Suprapubic skin (tissue), 4 donors: Measurements from ENCODE around the gene DNAAF8. TPM values are rescaled to one million over a fixed set of nuclear protein-coding genes. Genes with fewer than 3 reads are reported as not detected.

Source experiments
- DNase-seq, 2 donors: peaks; one replicate each; pipeline ENCODE4 v3.0.0-alpha.2; 2019; ENCODE audit warnings: low spot score in 2 of 2
- H3K27ac ChIP-seq: fragments of 200-600 bp; sonication (generic); one replicate; pipeline ENCODE4 v1.5.1; 2019
- H3K27me3 ChIP-seq: fragments of 200-600 bp; sonication (generic); one replicate; pipeline ENCODE4 v1.5.1; 2019
- H3K36me3 ChIP-seq: fragments of 200-600 bp; sonication (generic); one replicate; pipeline ENCODE4 v1.5.1; 2019
- H3K4me1 ChIP-seq: fragments of 200-600 bp; sonication (generic); one replicate; pipeline ENCODE4 v1.5.1; 2019
- H3K4me3 ChIP-seq: fragments of 200-600 bp; sonication (generic); one replicate; pipeline ENCODE4 v1.5.1; 2019; ENCODE audit warnings: mild to moderate bottlenecking
- H3K9me3 ChIP-seq: fragments of 200-600 bp; sonication (generic); one replicate; pipeline ENCODE4 v1.5.1; 2019
- EP300 ChIP-seq: sonication (generic); formaldehyde crosslinking; IDR thresholded peaks from one replicate; pipeline ENCODE4 v1.6.1; 2017; ENCODE audit warnings: antibody characterized with exemption
- POLR2A ChIP-seq, 2 donors: fragments of 450-650 bp; IDR thresholded peaks; one replicate each; pipeline ENCODE4 v1.6.1; 2017; ENCODE audit warnings: antibody characterized with exemption in 2 of 2, mild to moderate bottlenecking in 2 of 2, moderate library complexity in 2 of 2
- POLR2AphosphoS5 ChIP-seq, 3 donors: sonication (generic); formaldehyde crosslinking; IDR thresholded peaks; one replicate each; pipeline ENCODE4 v1.6.1; 2017; ENCODE audit warnings: antibody characterized with exemption in 3 of 3
- WGBS: methylation state at CpG from one replicate; pipeline ENCODE4 v1.1.5; 2018; 5-methylcytosine and 5-hydroxymethylcytosine counted together
- total RNA-seq, 4 donors: library from RNA; depleted of rRNA; stranded (reverse); fragments of >200 nt; gene quantifications; one replicate each; pipeline ENCODE4 v1.1.0, GENCODE V29; 2016
- TF ChIP-seq, protein P1 (sequence below), 2 donors: fragments of 200-600 bp in 1 of 2; fragments of 450-650 bp in 1 of 2; sonication (generic) in 1 of 2; IDR thresholded peaks; one replicate each; pipeline ENCODE4 v1.5.1; 2016 to 2019; ENCODE audit warnings: antibody characterized with exemption in 2 of 2, mild to moderate bottlenecking in 1 of 2, moderate library complexity in 1 of 2

The DNAAF8 gene
- total RNA-seq, 4 donors from 2014 or later: 0.36 to 1.7 (median 1.4) TPM; not detected in 1

DNA sequence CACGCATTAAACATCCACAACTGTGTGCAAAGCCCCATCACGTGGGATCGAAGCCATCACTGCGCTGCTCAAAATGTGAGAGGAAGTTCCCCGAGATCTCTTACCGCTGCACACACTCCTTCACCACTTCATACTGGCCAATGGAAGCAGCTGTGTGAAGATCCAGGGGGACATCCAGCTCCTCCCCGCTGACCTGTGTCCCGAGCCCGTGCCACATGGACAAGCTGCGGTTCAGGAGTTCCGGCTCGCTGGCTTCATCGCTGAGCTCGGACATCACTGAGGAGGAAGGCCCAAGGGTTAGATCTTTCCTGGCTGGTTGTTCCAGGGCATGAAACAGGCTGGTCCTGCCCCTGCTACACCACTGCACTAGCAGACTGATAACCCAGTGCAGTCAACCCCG is 4.5 kb upstream of the DNAAF8 start:
- WGBS: 98% methylated on average over 14 of the region's 15 CpGs
- TF ChIP-seq, protein P1, sequence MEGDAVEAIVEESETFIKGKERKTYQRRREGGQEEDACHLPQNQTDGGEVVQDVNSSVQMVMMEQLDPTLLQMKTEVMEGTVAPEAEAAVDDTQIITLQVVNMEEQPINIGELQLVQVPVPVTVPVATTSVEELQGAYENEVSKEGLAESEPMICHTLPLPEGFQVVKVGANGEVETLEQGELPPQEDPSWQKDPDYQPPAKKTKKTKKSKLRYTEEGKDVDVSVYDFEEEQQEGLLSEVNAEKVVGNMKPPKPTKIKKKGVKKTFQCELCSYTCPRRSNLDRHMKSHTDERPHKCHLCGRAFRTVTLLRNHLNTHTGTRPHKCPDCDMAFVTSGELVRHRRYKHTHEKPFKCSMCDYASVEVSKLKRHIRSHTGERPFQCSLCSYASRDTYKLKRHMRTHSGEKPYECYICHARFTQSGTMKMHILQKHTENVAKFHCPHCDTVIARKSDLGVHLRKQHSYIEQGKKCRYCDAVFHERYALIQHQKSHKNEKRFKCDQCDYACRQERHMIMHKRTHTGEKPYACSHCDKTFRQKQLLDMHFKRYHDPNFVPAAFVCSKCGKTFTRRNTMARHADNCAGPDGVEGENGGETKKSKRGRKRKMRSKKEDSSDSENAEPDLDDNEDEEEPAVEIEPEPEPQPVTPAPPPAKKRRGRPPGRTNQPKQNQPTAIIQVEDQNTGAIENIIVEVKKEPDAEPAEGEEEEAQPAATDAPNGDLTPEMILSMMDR (IDR thresholded peaks at IDR 0.05): no peak
- TF ChIP-seq POLR2A (IDR thresholded peaks at IDR 0.05): no peak
- TF ChIP-seq EP300: no peak
- no peak for TF ChIP-seq POLR2AphosphoS5 (IDR thresholded peaks at IDR 0.05)
- no peak overlapping the region for H3K27ac ChIP-seq
- peaks cover 44% of the 10 kb centered on the region for H3K36me3 ChIP-seq
- H3K9me3 ChIP-seq: no peaks in the 10 kb centered on the region
- H3K27me3 ChIP-seq: no peaks in the 10 kb centered on the region
- H3K4me1 ChIP-seq: peaks cover 11% of the 10 kb centered on the region
- no peak for DNase-seq
- H3K4me3 ChIP-seq: no peak overlapping the region

DNA sequence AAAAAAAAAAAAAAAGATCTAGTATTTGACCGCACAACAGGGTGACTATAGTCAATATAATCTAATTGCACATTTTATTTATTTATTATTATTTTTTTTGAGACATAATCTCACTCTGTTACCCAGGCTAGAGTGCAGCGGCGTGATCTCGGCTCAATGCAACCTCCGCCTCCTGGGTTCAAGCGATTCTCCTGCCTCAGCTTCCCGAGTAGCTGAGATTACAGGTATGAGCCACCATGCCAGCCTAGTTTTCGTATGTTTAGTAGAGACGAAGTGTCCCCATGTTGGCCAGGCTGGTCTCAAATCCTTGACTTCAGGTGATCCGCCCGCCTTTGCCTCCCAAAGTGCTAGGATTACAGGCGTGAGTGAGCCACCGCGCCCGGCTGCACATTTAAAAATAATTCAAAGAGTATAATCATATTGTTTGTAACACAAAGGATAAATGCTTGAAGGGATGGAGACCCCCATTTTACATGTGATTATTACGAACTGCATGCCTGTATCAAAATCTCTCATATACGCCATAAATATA is 1.1 kb upstream of the DNAAF8 start:
- DNase-seq: no peak
- WGBS: 37% methylated on average over 17 of the region's 17 CpGs
- TF ChIP-seq EP300 (no peak), POLR2A (IDR thresholded peaks at IDR 0.05) (no peak), POLR2AphosphoS5 (IDR thresholded peaks at IDR 0.05) (no peak)
- TF ChIP-seq, protein P1 (IDR thresholded peaks at IDR 0.05): no peak
- Histone ChIP-seq H3K36me3 (peaks cover 23% of the 10 kb centered on the region), H3K27me3 (no peaks in the 10 kb centered on the region), H3K27ac (no peak overlapping the region), H3K9me3 (no peaks in the 10 kb centered on the region), H3K4me3 (peak overlapping the region; percentile 94), H3K4me1 (peaks cover 18% of the 10 kb centered on the region)

DNA sequence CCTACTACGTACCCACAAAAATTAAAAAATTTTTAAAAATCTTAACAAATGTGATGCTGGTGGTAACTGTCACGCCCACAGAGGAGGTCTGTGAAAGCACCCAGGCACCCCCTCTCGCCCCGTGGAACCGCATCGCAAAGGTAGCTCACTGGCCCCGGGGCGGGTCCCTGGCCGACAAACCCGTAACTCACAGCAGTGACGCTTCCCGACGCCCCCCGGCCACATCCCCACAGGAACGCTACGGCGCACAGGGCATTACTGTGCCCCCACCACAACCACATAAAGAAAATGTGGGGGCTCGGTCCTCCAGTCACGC is 632 bp upstream of the DNAAF8 start:
- whole genome bisulfite sequencing: 0% methylated on average over 18 of the region's 19 CpGs
- no peak for DNase-seq
- TF ChIP-seq, protein P1 (IDR thresholded peaks at IDR 0.05): no peak
- no peak for TF ChIP-seq POLR2A (IDR thresholded peaks at IDR 0.05)
- no peak for TF ChIP-seq POLR2AphosphoS5 (IDR thresholded peaks at IDR 0.05)
- TF ChIP-seq EP300: no peak

DNA sequence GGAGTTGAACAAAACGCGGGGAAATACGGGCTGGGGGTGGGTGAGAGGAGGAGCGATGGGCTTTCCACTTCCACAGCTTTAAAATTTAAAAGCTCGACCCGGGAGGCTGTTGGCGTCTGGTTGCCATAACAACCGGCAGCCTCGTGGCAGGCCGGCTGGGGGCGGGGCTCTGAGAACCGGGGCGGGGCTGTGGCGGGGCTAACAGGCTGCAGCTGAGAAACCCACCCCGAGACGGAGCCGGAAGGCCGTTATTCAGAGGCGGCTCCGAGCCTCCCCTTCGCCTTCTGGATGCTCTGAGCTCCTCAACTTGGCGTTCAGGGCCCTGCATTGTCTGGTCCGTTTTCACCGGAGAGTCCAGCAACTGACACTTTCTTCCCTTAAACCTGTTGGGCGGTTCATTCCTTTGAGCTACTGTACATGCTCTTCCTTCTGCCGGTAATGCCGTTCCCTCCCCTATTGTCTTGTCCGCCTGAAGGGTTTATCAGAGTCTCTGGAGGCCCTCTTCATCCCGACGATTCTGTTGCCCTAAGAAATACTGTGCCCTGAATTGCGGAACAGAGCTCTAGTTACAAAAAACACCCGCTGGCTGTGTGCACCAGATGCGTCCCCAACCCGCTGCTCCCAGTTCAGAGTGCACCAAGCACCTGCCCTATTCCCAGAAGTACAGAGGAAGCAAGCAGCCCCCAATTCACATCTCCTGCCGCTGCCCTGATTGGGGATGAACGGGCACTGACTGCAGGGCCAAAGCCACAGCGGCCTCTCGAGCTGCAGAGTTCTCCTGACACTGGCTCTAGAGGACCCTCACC is 596 bp downstream of the DNAAF8 start:
- H3K36me3 ChIP-seq: peaks cover 6% of the 10 kb centered on the region
- WGBS: 9% methylated on average over 36 of the region's 38 CpGs
- TF ChIP-seq, protein P1 (IDR thresholded peaks at IDR 0.05): no peak
- TF ChIP-seq POLR2A (IDR thresholded peaks at IDR 0.05) (no peak), POLR2AphosphoS5 (IDR thresholded peaks at IDR 0.05) (no peak), EP300 (no peak)
- peak overlapping the region; percentile 94 for H3K4me3 ChIP-seq
- no peaks in the 10 kb centered on the region for H3K9me3 ChIP-seq
- DNase-seq: peak; percentile 94 to 96
- H3K27ac ChIP-seq: peak overlapping the region; percentile 81
- no peaks in the 10 kb centered on the region for H3K27me3 ChIP-seq
- H3K4me1 ChIP-seq: peaks cover 18% of the 10 kb centered on the region

More for the DNA sequence above, 632 bp upstream of the DNAAF8 start:
- H3K36me3 ChIP-seq: peaks cover 19% of the 10 kb centered on the region
- H3K9me3 ChIP-seq: no peaks in the 10 kb centered on the region
- no peaks in the 10 kb centered on the region for H3K27me3 ChIP-seq
- H3K27ac ChIP-seq: peak overlapping the region; percentile 81
- peaks cover 18% of the 10 kb centered on the region for H3K4me1 ChIP-seq
- peak overlapping the region; percentile 94 for H3K4me3 ChIP-seq

DNA sequence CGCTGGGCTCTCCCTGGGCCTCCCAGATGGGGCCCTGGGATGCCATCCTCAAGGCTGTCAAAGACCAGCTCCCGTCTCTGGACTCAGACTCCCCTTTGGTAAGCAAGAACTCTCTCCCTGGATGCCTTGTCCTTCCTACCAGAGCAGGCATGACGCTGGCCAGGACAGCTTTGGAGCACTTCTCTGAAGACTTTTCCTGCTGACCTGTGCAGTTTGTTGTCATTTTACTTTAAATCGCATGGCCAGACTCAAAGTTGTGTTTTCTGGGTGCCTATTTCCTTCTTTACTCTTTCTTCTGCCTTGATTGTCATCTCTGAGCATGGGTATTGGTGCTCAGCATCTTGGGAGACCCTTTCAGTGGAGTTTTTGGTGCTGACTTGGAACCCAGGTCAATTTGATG is 2.2 kb downstream of the DNAAF8 start:
- 73% methylated on average over 4 of the region's 4 CpGs for WGBS

More for the DNA sequence above, 2.2 kb downstream of the DNAAF8 start:
- no peaks in the 10 kb centered on the region for H3K27me3 ChIP-seq
- H3K4me1 ChIP-seq: peaks cover 18% of the 10 kb centered on the region
- no peak overlapping the region for H3K4me3 ChIP-seq
- no peaks in the 10 kb centered on the region for H3K36me3 ChIP-seq
- DNase-seq: no peak
- no peak overlapping the region for H3K27ac ChIP-seq
- no peaks in the 10 kb centered on the region for H3K9me3 ChIP-seq
- TF ChIP-seq, protein P1 (IDR thresholded peaks at IDR 0.05): no peak
- TF ChIP-seq EP300 (no peak), POLR2AphosphoS5 (IDR thresholded peaks at IDR 0.05) (no peak), POLR2A (IDR thresholded peaks at IDR 0.05) (no peak)
